22Rv1 (cell line): Measurements from ENCODE around the gene GATAD2B.

Experiments
- H3K27ac ChIP-seq: fragments of 450-650 bp; 2 replicates; pipeline ENCODE4 v1.5.1; 2017
- CTCF ChIP-seq: fragments of 450-650 bp; IDR thresholded peaks from 2 replicates; pipeline ENCODE4 v1.5.1; 2017; ENCODE audit warnings: mild to moderate bottlenecking
- ZFX ChIP-seq: fragments of 450-650 bp; IDR thresholded peaks from 2 replicates; pipeline ENCODE4 v1.6.1; 2017; ENCODE audit warnings: antibody characterized with exemption, borderline replicate concordance

GATAD2B gene

GRCh38 chr1:153941826-153942725 lies 19.3 kb upstream of the GATAD2B start:
- H3K27ac ChIP-seq: no peak overlapping the region
- TF ChIP-seq ZFX (no peak), CTCF (no peak)

- TF ChIP-seq CTCF: no peak
- no peak for TF ChIP-seq ZFX
- no peak overlapping the region for H3K27ac ChIP-seq
These were observed 18.0 kb upstream of the GATAD2B start for GRCh38 chr1:153940756-153941155.

GRCh38 chr1:153939476-153939875 lies 16.7 kb upstream of the GATAD2B start:
- H3K27ac ChIP-seq: no peak overlapping the region
- no peak for TF ChIP-seq CTCF
- TF ChIP-seq ZFX: no peak

GRCh38 chr1:153938996-153939395 lies 16.2 kb upstream of the GATAD2B start:
- TF ChIP-seq CTCF: no peak
- no peak for TF ChIP-seq ZFX
- no peak overlapping the region for H3K27ac ChIP-seq

- H3K27ac ChIP-seq: no peak overlapping the region
- TF ChIP-seq CTCF: no peak
- TF ChIP-seq ZFX: no peak
These were observed 14.6 kb upstream of the GATAD2B start for GRCh38 chr1:153937331-153937730.

GRCh38 chr1:153936011-153936802 lies 13.4 kb upstream of the GATAD2B start:
- TF ChIP-seq ZFX (no peak), CTCF (no peak)
- no peak overlapping the region for H3K27ac ChIP-seq

GRCh38 chr1:153934746-153935145 lies 12.0 kb upstream of the GATAD2B start:
- no peak for TF ChIP-seq CTCF
- no peak for TF ChIP-seq ZFX

More at GRCh38 chr1:153934746-153935145, 12.0 kb upstream of the GATAD2B start:
- no peak overlapping the region for H3K27ac ChIP-seq
